GM12878 (cell line): Measurements from ENCODE around the gene FUT6. TPM values are rescaled to one million over a fixed set of nuclear protein-coding genes. Genes with fewer than 3 reads are reported as not detected.

Source experiments
- ATAC-seq: fragments of 200-7000 bp; cut with Tn5 transposase; 3 replicates; pipeline ENCODE4 v1.9.1; 2020; ENCODE audit warnings: mild to moderate bottlenecking, moderate library complexity
- BruUV-seq: library from RNA; stranded (reverse); fragments of 400-500 nt; replicated peaks from 2 replicates; lab custom pipeline; 2021; lab: Mats Ljungman, UMichigan
- CTCF ChIA-PET: fragments of 300-600 bp; sonication (Branson Sonifier 250); formaldehyde crosslinking; extraction: SDS; loops from one replicate; lab custom pipeline; 2021; ENCODE audit warnings: inconsistent platforms; lab: Yijun Ruan, JAX
- POLR2A ChIA-PET: fragments of 350-600 bp; formaldehyde crosslinking; extraction: SDS; loops from one replicate; lab custom pipeline; 2021; ENCODE audit warnings: inconsistent platforms; lab: Charles Lee
- RAD21 ChIA-PET: fragments of 300-600 bp; sonication (Branson Sonifier 250); formaldehyde crosslinking; loops from one replicate; lab custom pipeline; 2023; ENCODE audit warnings: antibody characterized with exemption; ENCODE audit not compliant: unreplicated experiment; lab: Charles Lee
- SMC1A ChIA-PET: fragments of 300-600 bp; sonication (Branson Sonifier 250); formaldehyde crosslinking; loops from one replicate; lab custom pipeline; 2023; ENCODE audit not compliant: unreplicated experiment, uncharacterized antibody; lab: Charles Lee
- DNase-seq: peaks from one replicate; pipeline ENCODE4 v3.0.0-alpha.2; 2011; ENCODE audit warnings: low read depth, low spot score
- FAIRE-seq: peaks from 3 replicates; lab custom pipeline; 2011; peaks lifted over from hg19 to GRCh38; lab: Jason Lieb, UNC
- H2AFZ ChIP-seq: 2 replicates; pipeline ENCODE4 v1.6.0; 2011; ENCODE audit warnings: low read depth, low read length, control low read depth; ENCODE audit not compliant: control insufficient read depth
- H3K27ac ChIP-seq: 2 replicates; pipeline ENCODE4 v1.5.1; 2011; ENCODE audit warnings: control low read depth; ENCODE audit not compliant: control insufficient read depth, insufficient read depth
- H3K27me3 ChIP-seq, 2 experiments: replicated peaks in 1 of 2; 2 replicates each; pipeline versions ENCODE4 v1.6.0 to v1.6.1; 2011; ENCODE audit warnings: low read length in 1 of 2; ENCODE audit not compliant: control insufficient read depth in 2 of 2, insufficient read depth in 2 of 2
- H3K36me3 ChIP-seq, 2 experiments: 2 replicates each; pipeline ENCODE4 v1.5.1; 2011; ENCODE audit warnings: low read length in 1 of 2; ENCODE audit not compliant: control insufficient read depth in 2 of 2, insufficient read depth in 2 of 2
- H3K4me1 ChIP-seq: 2 replicates; pipeline ENCODE4 v1.6.1; 2011; ENCODE audit warnings: mild to moderate bottlenecking, low read length, moderate library complexity, mixed read lengths; ENCODE audit not compliant: control insufficient read depth, insufficient read depth
- H3K4me2 ChIP-seq: 2 replicates; pipeline ENCODE4 v1.6.0; 2011; ENCODE audit warnings: control low read depth; ENCODE audit not compliant: control insufficient read depth, insufficient read depth
- H3K4me3 ChIP-seq: fragments of 200-600 bp; sonication (generic); 2 replicates; pipeline ENCODE4 v1.5.1; 2016
- H3K79me2 ChIP-seq: 2 replicates; pipeline ENCODE4 v1.6.0; 2011; ENCODE audit warnings: low read length; ENCODE audit not compliant: control insufficient read depth, insufficient read depth
- H3K9ac ChIP-seq: 2 replicates; pipeline ENCODE4 v1.8.0; 2011; ENCODE audit warnings: low read length, control low read depth, mixed read lengths; ENCODE audit not compliant: control insufficient read depth, insufficient read depth
- H3K9me3 ChIP-seq: replicated peaks from 3 replicates; pipeline ENCODE4 v1.5.1; 2011; ENCODE audit warnings: mild to moderate bottlenecking, low read length; ENCODE audit not compliant: control insufficient read depth, insufficient read depth
- H4K20me1 ChIP-seq: 2 replicates; pipeline ENCODE4 v1.6.0; 2011; ENCODE audit not compliant: control insufficient read depth, insufficient read depth
- EED ChIP-seq: sonication (generic); IDR thresholded peaks from 2 replicates; pipeline ENCODE4 v1.6.1; 2016; ENCODE audit warnings: antibody characterized with exemption, low read depth
- EGR1 ChIP-seq, 2 experiments: IDR thresholded peaks; 1 replicate in 1 of 2; 2 replicates in 1 of 2; pipeline ENCODE4 v1.6.1; 2011 to 2012; ENCODE audit warnings: low read depth in 2 of 2, low read length in 2 of 2, borderline replicate concordance in 1 of 2, mild to moderate bottlenecking in 1 of 2, moderate library complexity in 1 of 2
- ESRRA ChIP-seq: IDR thresholded peaks from 2 replicates; pipeline ENCODE4 v1.6.1; 2012; ENCODE audit warnings: mild to moderate bottlenecking, low read length, improper control_type of control experiment
- EZH2 ChIP-seq: IDR thresholded peaks from 2 replicates; pipeline ENCODE4 v1.6.1; 2012; ENCODE audit warnings: low read depth, mild to moderate bottlenecking, control low read depth, inconsistent platforms, low read length, borderline replicate concordance; ENCODE audit not compliant: control insufficient read depth
- MYC ChIP-seq: IDR thresholded peaks from 2 replicates; pipeline ENCODE4 v1.6.1; 2011; ENCODE audit warnings: mild to moderate bottlenecking, low read length, moderate library complexity, inconsistent platforms; ENCODE audit not compliant: insufficient read depth, insufficient replicate concordance, insufficient read length, severe bottlenecking
- NRF1 ChIP-seq: conservative IDR thresholded peaks from 2 replicates; pipeline ENCODE4 v1.6.1; 2011; ENCODE audit warnings: mild to moderate bottlenecking, low read depth, low read length, improper control_type of control experiment
- RELA ChIP-seq: fragments of 450-650 bp; IDR thresholded peaks from 2 replicates; pipeline ENCODE4 v1.8.0; 2014; ENCODE audit warnings: borderline replicate concordance; ENCODE audit not compliant: partially characterized antibody
- RFX5 ChIP-seq: IDR thresholded peaks from 2 replicates; pipeline ENCODE4 v1.6.1; 2011; ENCODE audit warnings: low read depth, low read length, improper control_type of control experiment
- STAT1 ChIP-seq: fragments of 450-650 bp; conservative IDR thresholded peaks from 2 replicates; pipeline ENCODE4 v1.6.1; 2014; ENCODE audit warnings: antibody characterized with exemption, mild to moderate bottlenecking
- SUZ12 ChIP-seq: fragments of 200-600 bp; sonication (generic); IDR thresholded peaks from one replicate; pipeline ENCODE4 v1.6.1; 2018; ENCODE audit warnings: antibody characterized with exemption, mild to moderate bottlenecking; ENCODE audit not compliant: unreplicated experiment
- WRNIP1 ChIP-seq: IDR thresholded peaks from 2 replicates; pipeline ENCODE4 v1.6.1; 2011; ENCODE audit warnings: low read depth, low read length, improper control_type of control experiment, borderline replicate concordance
- ZNF207 ChIP-seq: fragments of 450-650 bp; IDR thresholded peaks from 2 replicates; pipeline ENCODE4 v1.6.1; 2014; ENCODE audit warnings: antibody characterized with exemption, mild to moderate bottlenecking, borderline replicate concordance
- WGBS: methylation state at CpG from one replicate; pipeline ENCODE4 v1.1.6; 2016; ENCODE audit warnings: low lambda C conversion rate; ENCODE audit not compliant: insufficient replicate concordance, insufficient coverage; ENCODE audit errors: missing lambda C conversion rate; 5-methylcytosine and 5-hydroxymethylcytosine counted together
- in situ Hi-C: fragments of 300-500 bp; cut with MboI; formaldehyde crosslinking; loops from 9 replicates; pipeline ENCODE4 v1.14.3; 2018; ENCODE audit warnings: mixed read lengths
- intact Hi-C: fragments of 100-400 bp; cut with micrococcal nuclease; formaldehyde crosslinking; loops from one replicate; pipeline ENCODE4 v1.14.2; 2022; ENCODE audit not compliant: unreplicated experiment
- polyA plus RNA-seq, 11 experiments: library from polyadenylated mRNA; depleted of rRNA in 4 of 11; unstranded in 6 of 11; stranded (reverse) in 5 of 11; fragments of >200 nt; fragmentation: Nextera tagmentation in 4 of 11; fragmentation: Illumina TruSeq in 1 of 11; extraction: Ambion mirVana in 4 of 11; extraction: Trizol in 1 of 11; gene quantifications; 1 replicate in 1 of 11; 2 replicates in 10 of 11; pipeline versions ENCODE4 v1.2.1 to v1.2.3, GENCODE V29; 2011 to 2016; ENCODE audit warnings: inconsistent platforms in 2 of 11, missing spikeins in 2 of 11, low read depth in 1 of 11
- total RNA-seq, 4 experiments: library from RNA; depleted of rRNA in 3 of 4; stranded (reverse); fragments of >200 nt in 3 of 4; fragmentation: Illumina TruSeq in 1 of 4; extraction: Trizol in 1 of 4; gene quantifications; 2 replicates each; pipeline versions ENCODE4 v1.2.1 to v1.2.3, GENCODE V29; 2013 to 2021
- TF ChIP-seq, protein P1 (sequence below): IDR thresholded peaks from 2 replicates; pipeline ENCODE4 v1.6.1; 2012; ENCODE audit warnings: mild to moderate bottlenecking, low read depth, low read length
- TF ChIP-seq, protein P2 (sequence below), 3 experiments: IDR thresholded peaks in 2 of 3; conservative IDR thresholded peaks in 1 of 3; 2 replicates each; pipeline ENCODE4 v1.5.1; 2011; ENCODE audit warnings: low read depth in 3 of 3, low read length in 3 of 3, mild to moderate bottlenecking in 3 of 3, control low read depth in 2 of 3, moderate library complexity in 2 of 3, inconsistent platforms in 1 of 3, mixed read lengths in 1 of 3; ENCODE audit not compliant: control insufficient read depth in 2 of 3, insufficient read depth in 1 of 3; ENCODE audit errors: extremely low read depth in 1 of 3

The FUT6 gene
- total and polyA plus RNA-seq, 10 of the 15 experiments (the other 5 are each of a cell fraction or from before 2014, with no cell fraction given) = not detected

DNA sequence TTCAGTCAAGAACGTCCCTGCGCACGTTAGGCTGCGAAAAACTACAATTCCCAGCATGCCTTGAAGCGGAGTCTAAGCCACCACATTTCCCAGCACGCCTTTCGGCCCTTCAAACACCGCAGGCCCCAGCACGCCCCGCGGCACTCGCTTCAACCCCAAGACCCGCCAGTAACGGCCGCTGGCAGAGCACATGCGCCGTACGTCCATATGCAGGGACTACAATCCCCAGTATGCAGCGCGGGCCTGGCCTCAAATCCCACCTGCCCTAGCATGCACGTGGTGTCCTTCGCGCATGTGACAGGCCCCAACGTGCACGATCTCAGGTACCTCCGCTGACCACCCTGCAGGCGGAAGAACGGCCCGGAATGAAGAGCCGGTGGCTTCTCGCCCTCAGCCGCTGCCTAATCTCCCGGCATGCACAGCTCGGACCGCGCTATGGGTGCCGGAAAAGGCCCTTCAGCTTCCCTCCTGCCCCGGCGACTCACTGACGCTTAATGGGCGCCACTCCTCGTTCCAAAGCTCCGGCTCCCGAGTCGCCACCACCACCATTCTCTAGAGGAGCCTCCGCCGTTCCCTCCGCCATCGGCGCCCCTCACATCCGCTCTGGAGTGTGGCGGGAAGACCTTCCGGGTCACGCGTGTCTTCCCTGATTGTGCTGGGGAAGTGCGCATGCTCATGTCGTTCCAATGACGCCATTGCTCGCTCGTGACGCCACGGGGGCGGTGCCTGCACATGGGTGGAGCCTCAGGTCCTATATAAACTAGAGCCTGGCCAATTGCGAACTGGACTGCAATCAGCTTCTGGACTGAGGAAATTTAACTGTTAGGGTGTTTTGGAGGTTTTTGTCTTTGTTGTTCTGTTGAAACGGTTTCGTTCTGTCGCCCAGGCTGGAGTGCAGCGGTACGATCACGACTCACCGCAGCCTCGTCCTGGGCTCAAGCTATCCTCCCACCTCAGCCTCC lies 48.7 kb downstream of the FUT6 start, which contains the start of gene DUS3L:
Gene DUS3L, minus strand, starts transcription at position 605 of the 962 bp plus-strand sequence. Its CDS starts 22 bp downstream, at position 583.
- ChIA-PET CTCF (interaction anchor here (0.9 to 3.6 kb wide), 3 partner anchors 13 to 101 kb away, joined by 3 to 25 read pairs (median 4); partner anchors contain the start of genes NRTN and RPL36), SMC1A (interaction anchor here (0.9 to 1.0 kb wide), 2 partner anchors 13 to 101 kb away, joined by 3 to 4 read pairs; partner anchors contain the start of gene RPL36), RAD21 (interaction anchor here (0.7 to 1.5 kb wide), 2 partner anchors 13 to 198 kb away, joined by 3 to 4 read pairs; partner anchors contain the start of gene NRTN), POLR2A (interaction anchor here (1.1 kb wide), 2 partner anchors 13 to 113 kb away, joined by 3 to 7 read pairs; no protein-coding TSS in a partner anchor)
- WGBS = 12% methylated on average over 72 of the region's 72 CpGs
- H2AFZ ChIP-seq = peak within 1 kb of the TSS; percentile 83
- peak within 1 kb of the TSS; percentile 75 for H3K9ac ChIP-seq
- peak; percentile 99 for FAIRE-seq
- ATAC-seq = peak; percentile 99
- peak; percentile 98 for DNase-seq
- H3K79me2 ChIP-seq = peaks cover 5% of the 10 kb centered on the region
- peaks cover 4 to 21% of the 10 kb centered on the region in 2 experiments; a peak in 3 of 4 replicates for H3K36me3 ChIP-seq
- peak within 1 kb of the TSS; percentile 71 for H3K4me3 ChIP-seq
- H3K27me3 ChIP-seq = no peaks in the 10 kb centered on the region
- peak within 1 kb of the TSS; percentile 97 for H3K4me2 ChIP-seq
- in situ Hi-C loops = no loop called here
- no peaks in the 10 kb centered on the region for H4K20me1 ChIP-seq
- no peaks in the 10 kb centered on the region for H3K9me3 ChIP-seq
- intact Hi-C loops = loop anchor here (1.0 to 2.0 kb wide), 3 partner anchors 71 to 114 kb away; partner anchors contain the start of genes CATSPERD, LONP1, RPL36 and VMAC
- H3K4me1 ChIP-seq = peaks cover 3% of the 10 kb centered on the region; the same call in 1 of the 2 replicates
- H3K27ac ChIP-seq = peak within 1 kb of the TSS; percentile 92
- TSS peak; percentile 90 for BruUV-seq
- TF ChIP-seq WRNIP1 (no peak), EED (no peak), RELA (no peak), ESRRA (peak; percentile 12; the same call in 1 of the 2 replicates), ZNF207 (peak; percentile 35), RFX5 (peak; percentile 60; the same call in 1 of the 2 replicates), MYC (peak; percentile 94), NRF1 (peak; percentile 66), EZH2 (no peak), STAT1 (0 out of 2 replicates have a peak, but pooled peaks have one; percentile 40), EGR1 (IDR thresholded peaks at IDR 0.05; ENCODE audit: borderline replicate concordance in 1 of 2, low read depth in 2 of 2, low read length in 2 of 2) (no peak), SUZ12 (no peak)
- TF ChIP-seq, protein P1, sequence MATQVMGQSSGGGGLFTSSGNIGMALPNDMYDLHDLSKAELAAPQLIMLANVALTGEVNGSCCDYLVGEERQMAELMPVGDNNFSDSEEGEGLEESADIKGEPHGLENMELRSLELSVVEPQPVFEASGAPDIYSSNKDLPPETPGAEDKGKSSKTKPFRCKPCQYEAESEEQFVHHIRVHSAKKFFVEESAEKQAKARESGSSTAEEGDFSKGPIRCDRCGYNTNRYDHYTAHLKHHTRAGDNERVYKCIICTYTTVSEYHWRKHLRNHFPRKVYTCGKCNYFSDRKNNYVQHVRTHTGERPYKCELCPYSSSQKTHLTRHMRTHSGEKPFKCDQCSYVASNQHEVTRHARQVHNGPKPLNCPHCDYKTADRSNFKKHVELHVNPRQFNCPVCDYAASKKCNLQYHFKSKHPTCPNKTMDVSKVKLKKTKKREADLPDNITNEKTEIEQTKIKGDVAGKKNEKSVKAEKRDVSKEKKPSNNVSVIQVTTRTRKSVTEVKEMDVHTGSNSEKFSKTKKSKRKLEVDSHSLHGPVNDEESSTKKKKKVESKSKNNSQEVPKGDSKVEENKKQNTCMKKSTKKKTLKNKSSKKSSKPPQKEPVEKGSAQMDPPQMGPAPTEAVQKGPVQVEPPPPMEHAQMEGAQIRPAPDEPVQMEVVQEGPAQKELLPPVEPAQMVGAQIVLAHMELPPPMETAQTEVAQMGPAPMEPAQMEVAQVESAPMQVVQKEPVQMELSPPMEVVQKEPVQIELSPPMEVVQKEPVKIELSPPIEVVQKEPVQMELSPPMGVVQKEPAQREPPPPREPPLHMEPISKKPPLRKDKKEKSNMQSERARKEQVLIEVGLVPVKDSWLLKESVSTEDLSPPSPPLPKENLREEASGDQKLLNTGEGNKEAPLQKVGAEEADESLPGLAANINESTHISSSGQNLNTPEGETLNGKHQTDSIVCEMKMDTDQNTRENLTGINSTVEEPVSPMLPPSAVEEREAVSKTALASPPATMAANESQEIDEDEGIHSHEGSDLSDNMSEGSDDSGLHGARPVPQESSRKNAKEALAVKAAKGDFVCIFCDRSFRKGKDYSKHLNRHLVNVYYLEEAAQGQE = no peak
- TF ChIP-seq, protein P2, sequence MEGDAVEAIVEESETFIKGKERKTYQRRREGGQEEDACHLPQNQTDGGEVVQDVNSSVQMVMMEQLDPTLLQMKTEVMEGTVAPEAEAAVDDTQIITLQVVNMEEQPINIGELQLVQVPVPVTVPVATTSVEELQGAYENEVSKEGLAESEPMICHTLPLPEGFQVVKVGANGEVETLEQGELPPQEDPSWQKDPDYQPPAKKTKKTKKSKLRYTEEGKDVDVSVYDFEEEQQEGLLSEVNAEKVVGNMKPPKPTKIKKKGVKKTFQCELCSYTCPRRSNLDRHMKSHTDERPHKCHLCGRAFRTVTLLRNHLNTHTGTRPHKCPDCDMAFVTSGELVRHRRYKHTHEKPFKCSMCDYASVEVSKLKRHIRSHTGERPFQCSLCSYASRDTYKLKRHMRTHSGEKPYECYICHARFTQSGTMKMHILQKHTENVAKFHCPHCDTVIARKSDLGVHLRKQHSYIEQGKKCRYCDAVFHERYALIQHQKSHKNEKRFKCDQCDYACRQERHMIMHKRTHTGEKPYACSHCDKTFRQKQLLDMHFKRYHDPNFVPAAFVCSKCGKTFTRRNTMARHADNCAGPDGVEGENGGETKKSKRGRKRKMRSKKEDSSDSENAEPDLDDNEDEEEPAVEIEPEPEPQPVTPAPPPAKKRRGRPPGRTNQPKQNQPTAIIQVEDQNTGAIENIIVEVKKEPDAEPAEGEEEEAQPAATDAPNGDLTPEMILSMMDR (IDR thresholded peaks at IDR 0.05 in 2 of 3, conservative IDR thresholded peaks at IDR 0.05 in 1 of 3; ENCODE audit: control insufficient read depth in 2 of 3, extremely low read depth in 1 of 3, insufficient read depth in 1 of 3, low read depth in 3 of 3, low read length in 3 of 3) = no peak
